Activated naive CD4-positive, alpha-beta T cell treated with anti-CD3 and anti-CD28 coated beads for 36 hours (primary cell): ENCODE results near the gene GPANK1. TPM values are rescaled to one million over a fixed set of nuclear protein-coding genes. Genes with fewer than 3 reads are reported as not detected.

Experiments
- CTCF ChIA-PET: fragments of 350-600 bp; sonication (Branson Sonifier 250); formaldehyde crosslinking; loops from one replicate; lab custom pipeline; 2021; ENCODE audit warnings: antibody characterized with exemption; lab: Charles Lee
- DNase-seq: peaks from one replicate; pipeline ENCODE4 v3.0.0-alpha.2; 2020
- H3K27ac Mint-ChIP-seq: one replicate; pipeline ENCODE4 v1.8.0; 2021; ENCODE audit warnings: mild to moderate bottlenecking, mixed read lengths
- H3K27me3 Mint-ChIP-seq: one replicate; pipeline ENCODE4 v1.8.0; 2021; ENCODE audit warnings: low read depth, mixed read lengths
- H3K36me3 Mint-ChIP-seq: one replicate; pipeline ENCODE4 v1.8.0; 2021; ENCODE audit warnings: low read depth, mixed read lengths
- H3K4me1 Mint-ChIP-seq: one replicate; pipeline ENCODE4 v1.8.0; 2021; ENCODE audit warnings: low read depth, mixed read lengths
- H3K4me3 Mint-ChIP-seq: one replicate; pipeline ENCODE4 v1.8.0; 2021; ENCODE audit warnings: mild to moderate bottlenecking, moderate library complexity, mixed read lengths
- H3K9me3 Mint-ChIP-seq: one replicate; pipeline ENCODE4 v1.8.0; 2021; ENCODE audit warnings: mixed read lengths
- intact Hi-C: fragments of 100-400 bp; cut with micrococcal nuclease; formaldehyde crosslinking; loops from one replicate; pipeline ENCODE4 v1.15.1; 2023
- microRNA-seq: library from miRNA; unstranded; fragments of <30 nt; microRNA quantifications from one replicate; pipeline ENCODE4 v1.2.0, GENCODE V29; 2022; ENCODE audit warnings: borderline microRNAs expressed, borderline replicate concordance
- total RNA-seq, 2 experiments: library from RNA; stranded (reverse); gene quantifications; one replicate each; pipeline ENCODE4 v1.2.3, GENCODE V29; 2021

The GPANK1 gene
- total RNA-seq, 2 experiments from 2014 or later, result 31.2 to 32.4 TPM

GRCh38 chr6:31619805-31620585 lies 44.8 kb downstream of the GPANK1 start:
- intact Hi-C loops, result loop anchor here (1.0 kb wide), 11 partner anchors 32 to 243 kb away; partner anchors contain the start of genes ABHD16A, BAG6 and NFKBIL1
- H3K4me1 Mint-ChIP-seq, result peaks cover 55% of the 10 kb centered on the region

GRCh38 chr6:31617010-31617409 lies 47.8 kb downstream of the GPANK1 start:
- Mint-ChIP-seq H3K36me3 (peaks cover 26% of the 10 kb centered on the region), H3K27ac (peak overlapping the region; percentile 91), H3K27me3 (no peaks in the 10 kb centered on the region), H3K4me3 (peak overlapping the region; percentile 77), H3K4me1 (peaks cover 49% of the 10 kb centered on the region), H3K9me3 (no peaks in the 10 kb centered on the region)
- intact Hi-C loops, result no loop called here
- no peak for DNase-seq
- CTCF ChIA-PET, result interaction anchor here (1.2 to 6.4 kb wide), 5 partner anchors 19 to 76 kb away, joined by 3 to 41 read pairs (median 4); partner anchors contain the start of genes ATP6V1G2 and DDX39B

More at GRCh38 chr6:31619805-31620585, 44.8 kb downstream of the GPANK1 start:
- Mint-ChIP-seq H3K27me3 (no peaks in the 10 kb centered on the region), H3K36me3 (peaks cover 50% of the 10 kb centered on the region), H3K4me3 (peak overlapping the region; percentile 83), H3K9me3 (no peaks in the 10 kb centered on the region), H3K27ac (peak overlapping the region; percentile 97)
- CTCF ChIA-PET, result interaction anchor here (0.6 kb wide), 2 partner anchors 11 to 395 kb away, joined by 3 to 6 read pairs; no protein-coding TSS in a partner anchor
- peak; percentile 99 for DNase-seq

GRCh38 chr6:31615748-31616147 lies 49.0 kb downstream of the GPANK1 start:
- intact Hi-C loops, result no loop called here
- no peaks in the 10 kb centered on the region for H3K9me3 Mint-ChIP-seq
- peaks cover 43% of the 10 kb centered on the region for H3K4me1 Mint-ChIP-seq
- peak overlapping the region; percentile 91 for H3K27ac Mint-ChIP-seq
- H3K4me3 Mint-ChIP-seq, result peak overlapping the region; percentile 77
- no peaks in the 10 kb centered on the region for H3K27me3 Mint-ChIP-seq
- CTCF ChIA-PET, result interaction anchor here (1.2 to 6.4 kb wide), 4 partner anchors 18 to 75 kb away, joined by 3 to 41 read pairs (median 4); partner anchors contain the start of genes ATP6V1G2 and DDX39B
- peaks cover 16% of the 10 kb centered on the region for H3K36me3 Mint-ChIP-seq
- peak; percentile 74 for DNase-seq

- DNase-seq, result no peak
Measured at GRCh38 chr6:31614684-31615578, 49.9 kb downstream of the GPANK1 start, which contains the start of gene AIF1. TSS of gene AIF1 (plus strand) at chr6:31615234. CDS start at chr6:31615330, 96 bp downstream.

GRCh38 chr6:31614075-31614619 lies 50.6 kb downstream of the GPANK1 start:
- Mint-ChIP-seq H3K27me3 (no peaks in the 10 kb centered on the region), H3K4me1 (peaks cover 38% of the 10 kb centered on the region), H3K4me3 (no peak overlapping the region), H3K27ac (no peak overlapping the region), H3K9me3 (no peaks in the 10 kb centered on the region), H3K36me3 (peaks cover 14% of the 10 kb centered on the region)
- intact Hi-C loops, result no loop called here
- DNase-seq, result no peak
- CTCF ChIA-PET, result interaction anchor here (1.7 to 6.4 kb wide), 2 partner anchors 16 to 63 kb away, joined by 8 to 41 read pairs; no protein-coding TSS in a partner anchor

More at GRCh38 chr6:31614684-31615578, 49.9 kb downstream of the GPANK1 start, which contains the start of gene AIF1:
- Mint-ChIP-seq H3K27me3 (no peaks in the 10 kb centered on the region), H3K9me3 (no peaks in the 10 kb centered on the region), H3K4me3 (peak within 1 kb of the TSS; percentile 77), H3K27ac (peak within 1 kb of the TSS; percentile 91), H3K4me1 (peaks cover 43% of the 10 kb centered on the region), H3K36me3 (peaks cover 16% of the 10 kb centered on the region)
- intact Hi-C loops, result no loop called here
- CTCF ChIA-PET, result interaction anchor here (6.4 kb wide), 1 partner anchor 17 kb away, joined by 41 read pairs; no protein-coding TSS in a partner anchor

Small RNA genes lying within 50 kb of the gene (microRNA-seq; reads per million reads assigned to microRNA genes)
- gene MIR4646 (not detected), gene MIR6832 (not detected)

Other genes with a start within 250 kb of the GPANK1 start
- 10 to 100 TPM; 21.4 to 22.6 TPM for gene MICB, start 166.9 kb downstream of the GPANK1 start, total RNA-seq
- not detected for gene MCCD1, start 136.0 kb downstream of the GPANK1 start, total RNA-seq
- 100 to 1,000 TPM; 600 to 624 TPM for gene DDX39B, start 123.0 kb downstream of the GPANK1 start, total RNA-seq
- 1 to 10 TPM; 1.2 to 1.4 TPM for gene ATP6V1G2, start 118.4 kb downstream of the GPANK1 start, total RNA-seq
- gene NFKBIL1, start 117.4 kb downstream of the GPANK1 start, total RNA-seq, result 10 to 100 TPM; 20.4 to 20.6 TPM
- 100 to 1,000 TPM; 165 to 173 TPM for gene LTA, start 92.7 kb downstream of the GPANK1 start, total RNA-seq
- 10 to 100 TPM; 31.6 to 33.2 TPM for gene TNF, start 89.4 kb downstream of the GPANK1 start, total RNA-seq
- gene LTB, start 82.6 kb downstream of the GPANK1 start, total RNA-seq, result 10 to 100 TPM; 50.5 to 52.3 TPM
- gene LST1, start 78.7 kb downstream of the GPANK1 start, total RNA-seq, result 10 to 100 TPM; 11.5 to 12.5 TPM
- gene NCR3, start 72.0 kb downstream of the GPANK1 start, total RNA-seq, result 1 to 10 TPM; 2.8 TPM
- 100 to 1,000 TPM; 120 to 129 TPM for gene AIF1, start 49.8 kb downstream of the GPANK1 start, total RNA-seq
- gene PRRC2A, start 44.3 kb downstream of the GPANK1 start, total RNA-seq, result 100 to 1,000 TPM; 283 to 304 TPM
- gene BAG6, start 12.3 kb downstream of the GPANK1 start, total RNA-seq, result 100 to 1,000 TPM; 286 to 295 TPM
- 1 to 10 TPM; 2.6 to 3.7 TPM for gene APOM, start 9.1 kb downstream of the GPANK1 start, total RNA-seq
- 1 to 10 TPM; 8.8 to 9.0 TPM for gene C6orf47, start 4.2 kb downstream of the GPANK1 start, total RNA-seq
- 100 to 1,000 TPM; 215 to 219 TPM for gene CSNK2B, start 1.1 kb upstream of the GPANK1 start, total RNA-seq
- 1 to 10 TPM; 6.4 to 6.5 TPM for gene LY6G5B, start 5.0 kb upstream of the GPANK1 start, total RNA-seq
- gene LY6G5C, start 16.1 kb upstream of the GPANK1 start, total RNA-seq, result 1 to 10 TPM in 1 of 2 experiments, under 1 TPM in 1; 0.93 to 1.4 TPM
- gene ABHD16A, start 38.3 kb upstream of the GPANK1 start, total RNA-seq, result 10 to 100 TPM; 19.9 to 22.5 TPM
- not detected for gene LY6G6F, start 41.9 kb upstream of the GPANK1 start, total RNA-seq
- not detected for gene LY6G6D, start 50.4 kb upstream of the GPANK1 start, total RNA-seq
- gene LY6G6C, start 56.7 kb upstream of the GPANK1 start, total RNA-seq, result not detected
- under 1 TPM in 1 of 2 experiments, not detected in 1; 0.49 TPM for gene MPIG6B, start 58.4 kb upstream of the GPANK1 start, total RNA-seq
- gene DDAH2, start 64.3 kb upstream of the GPANK1 start, total RNA-seq, result 10 to 100 TPM in 1 of 2 experiments, 1 to 10 TPM in 1; 8.5 to 11.3 TPM
- 100 to 1,000 TPM; 348 to 353 TPM for gene CLIC1, start 71.5 kb upstream of the GPANK1 start, total RNA-seq
- gene MSH5, start 75.0 kb upstream of the GPANK1 start, total RNA-seq, result 100 to 1,000 TPM; 101 to 105 TPM
- gene SAPCD1, start 97.7 kb upstream of the GPANK1 start, total RNA-seq, result 10 to 100 TPM in 1 of 2 experiments, 1 to 10 TPM in 1; 9.8 to 10.5 TPM
- under 1 TPM; 0.69 to 0.89 TPM for gene VWA7, start 112.3 kb upstream of the GPANK1 start, total RNA-seq
- 100 to 1,000 TPM; 157 to 161 TPM for gene VARS1, start 130.8 kb upstream of the GPANK1 start, total RNA-seq
- gene LSM2, start 142.0 kb upstream of the GPANK1 start, total RNA-seq, result 100 to 1,000 TPM; 172 to 174 TPM
- gene HSPA1L, start 150.3 kb upstream of the GPANK1 start, total RNA-seq, result under 1 TPM; 0.86 to 0.95 TPM
- 10 to 100 TPM; 19.8 to 23.1 TPM for gene HSPA1A, start 150.5 kb upstream of the GPANK1 start, total RNA-seq
- gene HSPA1B, start 162.7 kb upstream of the GPANK1 start, total RNA-seq, result 10 to 100 TPM; 47.8 to 50.1 TPM
- 1 to 10 TPM; 8.4 to 9.2 TPM for gene NEU1, start 197.8 kb upstream of the GPANK1 start, total RNA-seq
- gene SLC44A4, start 214.0 kb upstream of the GPANK1 start, total RNA-seq, result under 1 TPM in 1 of 2 experiments, not detected in 1; 0.10 TPM
- 10 to 100 TPM; 33.0 to 37.3 TPM for gene EHMT2, start 232.7 kb upstream of the GPANK1 start, total RNA-seq
- under 1 TPM; 0.57 to 0.69 TPM for gene ZBTB12, start 237.1 kb upstream of the GPANK1 start, total RNA-seq